BLaER1 (cell line): ENCODE measurements around the gene ZNF683.

Experiments used
- H3K27ac ChIP-seq: shearing (Covaris generic); formaldehyde crosslinking; 2 replicates; pipeline ENCODE4 v1.8.1; 2022
- H3K27me3 ChIP-seq: shearing (Covaris generic); formaldehyde crosslinking; 2 replicates; pipeline ENCODE4 v1.8.1; 2022
- H3K36me3 ChIP-seq: shearing (Covaris generic); formaldehyde crosslinking; 2 replicates; pipeline ENCODE4 v1.8.1; 2022
- H3K4me1 ChIP-seq: shearing (Covaris generic); formaldehyde crosslinking; 2 replicates; pipeline ENCODE4 v1.8.1; 2022
- H3K4me2 ChIP-seq: shearing (Covaris generic); formaldehyde crosslinking; 2 replicates; pipeline ENCODE4 v1.8.1; 2022
- H3K4me3 ChIP-seq: shearing (Covaris generic); formaldehyde crosslinking; 2 replicates; pipeline ENCODE4 v1.8.1; 2022
- H3K9ac ChIP-seq: shearing (Covaris generic); formaldehyde crosslinking; 2 replicates; pipeline ENCODE4 v1.8.1; 2022
- H3K9me3 ChIP-seq: shearing (Covaris generic); formaldehyde crosslinking; 2 replicates; pipeline ENCODE4 v1.8.1; 2022
- H4K20me1 ChIP-seq: shearing (Covaris generic); formaldehyde crosslinking; 2 replicates; pipeline ENCODE4 v1.8.1; 2022
- Cebpa-rat ChIP-seq: shearing (Covaris generic); IDR thresholded peaks from 2 replicates; pipeline ENCODE4 v1.8.1; 2022

ZNF683 gene

GRCh38 chr1:26315874-26316850 lies 56.4 kb downstream of the ZNF683 start:
- peaks cover 80% of the 10 kb centered on the region for H3K4me1 ChIP-seq
- H3K27ac ChIP-seq, result peak overlapping the region; percentile 49

GRCh38 chr1:26314501-26314900 lies 58.0 kb downstream of the ZNF683 start:
- no peaks in the 10 kb centered on the region for H3K36me3 ChIP-seq
- H3K9me3 ChIP-seq, result no peaks in the 10 kb centered on the region
- peaks cover 17% of the 10 kb centered on the region; the same call in 1 of the 2 replicates for H3K27me3 ChIP-seq
- H3K9ac ChIP-seq, result no peak overlapping the region
- H3K4me3 ChIP-seq, result no peak overlapping the region
- no peak for TF ChIP-seq Cebpa-rat
- no peak overlapping the region for H3K27ac ChIP-seq
- H3K4me1 ChIP-seq, result peaks cover 63% of the 10 kb centered on the region
- H4K20me1 ChIP-seq, result no peaks in the 10 kb centered on the region
- H3K4me2 ChIP-seq, result peak overlapping the region; percentile 88

More at GRCh38 chr1:26315874-26316850, 56.4 kb downstream of the ZNF683 start:
- Histone ChIP-seq H3K4me3 (no peak overlapping the region), H3K27me3 (peaks cover 17% of the 10 kb centered on the region; the same call in 1 of the 2 replicates), H4K20me1 (no peaks in the 10 kb centered on the region), H3K9ac (no peak overlapping the region), H3K4me2 (peak overlapping the region; percentile 88), H3K9me3 (no peaks in the 10 kb centered on the region), H3K36me3 (no peaks in the 10 kb centered on the region)
- no peak for TF ChIP-seq Cebpa-rat
